Type B pancreatic cell (in vitro differentiated cells): ENCODE data around the gene MMRN2. TPM values are rescaled to one million over a fixed set of nuclear protein-coding genes. Genes with fewer than 3 reads are reported as not detected.
A peak's percentile ranks its signal among the peaks of the same experiment; 100 is the strongest.

Experiments
- DNase-seq: peaks from one replicate; pipeline ENCODE4 v3.0.0; 2021; ENCODE audit warnings: mixed read lengths; ENCODE audit not compliant: unreplicated experiment; ENCODE audit errors: extremely low spot score
- H3K27ac Mint-ChIP-seq: 2 replicates; pipeline ENCODE4 v1.8.0; 2021; ENCODE audit warnings: mild to moderate bottlenecking, mixed read lengths
- H3K27me3 Mint-ChIP-seq: 2 replicates; pipeline ENCODE4 v1.8.0; 2021; ENCODE audit warnings: mixed read lengths
- H3K36me3 Mint-ChIP-seq: 2 replicates; pipeline ENCODE4 v1.8.0; 2021; ENCODE audit warnings: mixed read lengths
- H3K4me1 Mint-ChIP-seq: one replicate; pipeline ENCODE4 v1.8.0; 2021; ENCODE audit warnings: mixed read lengths; ENCODE audit not compliant: unreplicated experiment
- H3K4me3 Mint-ChIP-seq: 2 replicates; pipeline ENCODE4 v1.8.0; 2021; ENCODE audit warnings: mild to moderate bottlenecking, mixed read lengths
- H3K9me3 Mint-ChIP-seq: 2 replicates; pipeline ENCODE4 v1.8.0; 2021; ENCODE audit warnings: mixed read lengths
- CTCF ChIP-seq: fragments of 200-600 bp; sonication (generic); conservative IDR thresholded peaks from 2 replicates; pipeline ENCODE4 v1.5.0; 2021; ENCODE audit warnings: antibody characterized with exemption, mild to moderate bottlenecking
- total RNA-seq: library from RNA; stranded (reverse); gene quantifications from 2 replicates; pipeline ENCODE4 v1.2.1, GENCODE V29; 2021; ENCODE audit warnings: low replicate concordance

MMRN2 gene
- total RNA-seq, 1 donor from 2014 or later = 5.5 TPM

- Mint-ChIP-seq H3K27ac (peak overlapping the region; percentile 82), H3K9me3 (no peaks in the 10 kb centered on the region), H3K36me3 (peaks cover 3% of the 10 kb centered on the region), H3K27me3 (no peaks in the 10 kb centered on the region), H3K4me3 (peak overlapping the region; percentile 57), H3K4me1 (peaks cover 25% of the 10 kb centered on the region)
- TF ChIP-seq CTCF = no peak
- no peak for DNase-seq
These were observed 8.7 kb upstream of the MMRN2 start for GRCh38 chr10:86965986-86966654.

- no peaks in the 10 kb centered on the region for H3K27me3 Mint-ChIP-seq
- H3K27ac Mint-ChIP-seq = peak overlapping the region; percentile 52
- TF ChIP-seq CTCF = no peak
- no peaks in the 10 kb centered on the region for H3K9me3 Mint-ChIP-seq
- peaks cover 3% of the 10 kb centered on the region for H3K36me3 Mint-ChIP-seq
- peaks cover 23% of the 10 kb centered on the region for H3K4me1 Mint-ChIP-seq
- peak; percentile 39 for DNase-seq
- no peak overlapping the region for H3K4me3 Mint-ChIP-seq
These were observed 7.4 kb upstream of the MMRN2 start for GRCh38 chr10:86964847-86965190.

GRCh38 chr10:86964061-86964846 is 6.8 kb upstream of the MMRN2 start:
- H3K4me1 Mint-ChIP-seq = peaks cover 25% of the 10 kb centered on the region
- DNase-seq = peak; percentile 62

GRCh38 chr10:86963341-86963919 is 6.0 kb upstream of the MMRN2 start:
- peak; percentile 55 for DNase-seq
- no peaks in the 10 kb centered on the region for H3K27me3 Mint-ChIP-seq
- no peak for TF ChIP-seq CTCF
- H3K9me3 Mint-ChIP-seq = no peaks in the 10 kb centered on the region
- peaks cover 31% of the 10 kb centered on the region for H3K4me1 Mint-ChIP-seq
- no peak overlapping the region for H3K4me3 Mint-ChIP-seq
- H3K27ac Mint-ChIP-seq = no peak overlapping the region
- H3K36me3 Mint-ChIP-seq = peaks cover 3% of the 10 kb centered on the region

More at GRCh38 chr10:86964061-86964846, 6.8 kb upstream of the MMRN2 start:
- Mint-ChIP-seq H3K27me3 (no peaks in the 10 kb centered on the region), H3K4me3 (no peak overlapping the region), H3K9me3 (no peaks in the 10 kb centered on the region), H3K36me3 (peaks cover 3% of the 10 kb centered on the region), H3K27ac (no peak overlapping the region)
- no peak for TF ChIP-seq CTCF

- H3K9me3 Mint-ChIP-seq = no peaks in the 10 kb centered on the region
- DNase-seq = no peak
- H3K27me3 Mint-ChIP-seq = no peaks in the 10 kb centered on the region
- no peak for TF ChIP-seq CTCF
- peaks cover 32% of the 10 kb centered on the region for H3K4me1 Mint-ChIP-seq
- no peak overlapping the region for H3K4me3 Mint-ChIP-seq
- H3K27ac Mint-ChIP-seq = no peak overlapping the region
- peaks cover 3% of the 10 kb centered on the region for H3K36me3 Mint-ChIP-seq
These were observed 5.5 kb upstream of the MMRN2 start for GRCh38 chr10:86962981-86963310.
